ENCODE measurements around the gene SEM1. TPM values are rescaled to one million over a fixed set of nuclear protein-coding genes. Genes with fewer than 3 reads are reported as not detected.

Gene SEM1
- total and polyA plus RNA-seq, 7 experiments from 2014 or later: 15.4 to 102 (median 42.5) TPM

GRCh38 chr7:96685353-96685752 is 24.3 kb downstream of the SEM1 start:
- Mint-ChIP-seq H3K9me3 (peaks cover 0 to 22% (median 10%) of the 10 kb centered on the region in 11 donors), H3K36me3 (peaks cover 11 to 79% (median 66%) of the 10 kb centered on the region in 5 donors), H3K27ac (peak overlapping the region in 1 of 9 donors; percentile 85), H3K4me1 (peaks cover 9 to 39% (median 23%) of the 10 kb centered on the region in 7 donors), H3K4me3 (peak overlapping the region in 1 of 10 donors; percentile 71), H3K27me3 (no peaks in the 10 kb centered on the region)
- intact Hi-C loops (cut with micrococcal nuclease): loop anchor here in 1 of 2 donors (10.0 kb wide), 1 partner anchor 211 kb away; no protein-coding TSS in a partner anchor
- no peaks in the 10 kb centered on the region for H3K9me3 ChIP-seq (ENCODE audit: control insufficient read depth in 2 of 3, low read length in 3 of 3)
- DNase-seq (no peak), ATAC-seq (no peak)
- H3K27me3 ChIP-seq (ENCODE audit: control insufficient read depth in 2 of 2, insufficient read depth in 2 of 2, low read length in 2 of 2): no peaks in the 10 kb centered on the region
- ChIA-PET CTCF (no interaction called here), POLR2A (no interaction called here)
- no peak overlapping the region for H3K4me3 ChIP-seq (ENCODE audit: low read length)
- no peak overlapping the region for H3K27ac ChIP-seq (ENCODE audit: low read depth, low read length)
- H3K4me1 ChIP-seq (ENCODE audit: control insufficient read depth in 2 of 2, insufficient read depth in 2 of 2, low read length in 2 of 2): peaks cover 0 to 7% of the 10 kb centered on the region in 2 donors
- peaks cover 0 to 14% (median 0%) of the 10 kb centered on the region in 3 experiments for H3K36me3 ChIP-seq (ENCODE audit: control insufficient read depth in 2 of 3, insufficient read depth in 3 of 3, low read length in 3 of 3)

DNA sequence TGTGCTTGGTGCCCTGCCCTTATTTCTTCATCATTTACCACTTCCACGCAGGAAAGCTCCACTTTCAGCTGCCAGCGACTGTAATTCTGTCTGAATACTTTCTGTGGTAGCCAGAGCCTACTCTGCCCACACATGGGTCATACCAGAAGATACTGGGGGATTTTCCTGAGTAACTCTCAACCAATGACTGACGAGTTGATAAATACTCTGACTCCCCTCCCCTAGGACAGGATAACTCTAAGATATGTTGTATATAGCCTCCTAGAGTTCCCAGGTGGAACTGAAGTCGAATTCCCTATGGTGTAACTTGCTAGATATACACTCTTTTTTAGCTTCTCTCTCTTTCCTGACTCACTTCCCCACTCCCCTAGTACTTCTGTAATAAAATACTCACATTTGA is 29.8 kb downstream of the SEM1 start:
- DNase-seq (no peak), ATAC-seq (no peak)
- no peaks in the 10 kb centered on the region for H3K27me3 ChIP-seq (ENCODE audit: control insufficient read depth in 2 of 2, insufficient read depth in 2 of 2, low read length in 2 of 2)
- ChIA-PET POLR2A (no interaction called here), CTCF (no interaction called here)
- intact Hi-C loops (cut with micrococcal nuclease): loop anchor here in 1 of 2 donors (10.0 kb wide), 1 partner anchor 205 kb away; no protein-coding TSS in a partner anchor
- peaks cover 0 to 22% (median 6%) of the 10 kb centered on the region in 11 donors for H3K9me3 Mint-ChIP-seq
- no peaks in the 10 kb centered on the region for H3K36me3 ChIP-seq (ENCODE audit: control insufficient read depth in 2 of 3, insufficient read depth in 3 of 3, low read length in 3 of 3)
- peaks cover 6 to 22% (median 15%) of the 10 kb centered on the region in 7 donors for H3K4me1 Mint-ChIP-seq
- H3K36me3 Mint-ChIP-seq: peaks cover 11 to 43% (median 42%) of the 10 kb centered on the region in 5 donors
- no peaks in the 10 kb centered on the region for H3K4me1 ChIP-seq (ENCODE audit: control insufficient read depth in 2 of 2, insufficient read depth in 2 of 2, low read length in 2 of 2)
- H3K27ac Mint-ChIP-seq: no peak overlapping the region
- H3K4me3 Mint-ChIP-seq: no peak overlapping the region
- H3K27me3 Mint-ChIP-seq: no peaks in the 10 kb centered on the region
- H3K27ac ChIP-seq (ENCODE audit: low read depth, low read length): no peak overlapping the region
- H3K4me3 ChIP-seq (ENCODE audit: low read length): no peak overlapping the region
- H3K9me3 ChIP-seq (ENCODE audit: control insufficient read depth in 2 of 3, low read length in 3 of 3): no peaks in the 10 kb centered on the region

DNA sequence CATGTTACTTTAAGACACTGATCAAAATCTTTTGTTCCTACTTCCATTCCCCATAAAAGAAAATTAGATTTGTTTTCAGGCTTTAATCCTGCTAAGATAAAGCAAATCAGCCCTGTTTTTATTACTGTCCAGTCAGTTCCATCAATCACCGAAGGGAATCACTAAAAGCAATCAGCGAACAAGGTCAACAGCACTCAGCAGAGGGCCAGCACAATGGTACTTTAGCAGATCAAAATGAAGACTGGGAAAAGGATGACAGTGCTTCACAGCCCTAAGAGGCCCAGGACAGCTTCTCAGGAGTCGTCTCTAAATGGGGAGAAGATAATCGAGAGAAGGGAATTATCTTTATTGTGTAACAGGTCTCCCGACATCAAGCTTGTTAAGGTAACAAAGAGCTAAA is 32.7 kb downstream of the SEM1 start:
- H3K4me3 Mint-ChIP-seq: no peak overlapping the region
- H3K9me3 ChIP-seq (ENCODE audit: control insufficient read depth in 2 of 3, low read length in 3 of 3): no peaks in the 10 kb centered on the region
- H3K27ac ChIP-seq (ENCODE audit: low read depth, low read length): no peak overlapping the region
- no peaks in the 10 kb centered on the region for H3K4me1 ChIP-seq (ENCODE audit: control insufficient read depth in 2 of 2, insufficient read depth in 2 of 2, low read length in 2 of 2)
- H3K36me3 Mint-ChIP-seq: peaks cover 3 to 35% (median 26%) of the 10 kb centered on the region in 5 donors
- ATAC-seq (no peak), DNase-seq (no peak)
- H3K4me3 ChIP-seq (ENCODE audit: low read length): no peak overlapping the region
- no peak overlapping the region for H3K27ac Mint-ChIP-seq
- peaks cover 0 to 9% (median 0%) of the 10 kb centered on the region in 11 donors for H3K9me3 Mint-ChIP-seq
- ChIA-PET POLR2A (no interaction called here), CTCF (no interaction called here)
- no peaks in the 10 kb centered on the region for H3K27me3 ChIP-seq (ENCODE audit: control insufficient read depth in 2 of 2, insufficient read depth in 2 of 2, low read length in 2 of 2)
- peaks cover 0 to 21% (median 11%) of the 10 kb centered on the region in 7 donors for H3K4me1 Mint-ChIP-seq
- no peaks in the 10 kb centered on the region for H3K27me3 Mint-ChIP-seq
- intact Hi-C loops (cut with micrococcal nuclease): no loop called here
- H3K36me3 ChIP-seq (ENCODE audit: control insufficient read depth in 2 of 3, insufficient read depth in 3 of 3, low read length in 3 of 3): no peaks in the 10 kb centered on the region

- intact Hi-C loops (cut with micrococcal nuclease): no loop called here
- Histone ChIP-seq H3K27me3 (ENCODE audit: control insufficient read depth in 2 of 2, insufficient read depth in 2 of 2, low read length in 2 of 2) (no peaks in the 10 kb centered on the region), H3K27ac (ENCODE audit: low read depth, low read length) (no peak overlapping the region), H3K9me3 (ENCODE audit: control insufficient read depth in 2 of 3, low read length in 3 of 3) (no peaks in the 10 kb centered on the region), H3K4me1 (ENCODE audit: control insufficient read depth in 2 of 2, insufficient read depth in 2 of 2, low read length in 2 of 2) (no peaks in the 10 kb centered on the region), H3K36me3 (ENCODE audit: control insufficient read depth in 2 of 3, insufficient read depth in 3 of 3, low read length in 3 of 3) (no peaks in the 10 kb centered on the region), H3K4me3 (ENCODE audit: low read length) (no peak overlapping the region)
- Mint-ChIP-seq H3K36me3 (peaks cover 0 to 36% (median 24%) of the 10 kb centered on the region in 5 donors), H3K4me3 (no peak overlapping the region), H3K9me3 (no peaks in the 10 kb centered on the region), H3K4me1 (peaks cover 0 to 15% (median 8%) of the 10 kb centered on the region in 7 donors), H3K27ac (no peak overlapping the region), H3K27me3 (no peaks in the 10 kb centered on the region)
- POLR2A ChIA-PET: no interaction called here
- DNase-seq (no peak), ATAC-seq (no peak)
- CTCF ChIA-PET: no interaction called here
Observed at GRCh38 chr7:96675548-96675947, 34.1 kb downstream of the SEM1 start.

- ATAC-seq: no peak
- DNase-seq: no peak
- H3K36me3 Mint-ChIP-seq: peaks cover 0 to 41% (median 26%) of the 10 kb centered on the region in 5 donors
- Histone ChIP-seq H3K4me3 (ENCODE audit: low read length) (no peak overlapping the region), H3K4me1 (ENCODE audit: control insufficient read depth in 2 of 2, insufficient read depth in 2 of 2, low read length in 2 of 2) (no peaks in the 10 kb centered on the region), H3K9me3 (ENCODE audit: control insufficient read depth in 2 of 3, low read length in 3 of 3) (no peaks in the 10 kb centered on the region), H3K27me3 (ENCODE audit: control insufficient read depth in 2 of 2, insufficient read depth in 2 of 2, low read length in 2 of 2) (no peaks in the 10 kb centered on the region), H3K36me3 (ENCODE audit: control insufficient read depth in 2 of 3, insufficient read depth in 3 of 3, low read length in 3 of 3) (no peaks in the 10 kb centered on the region), H3K27ac (ENCODE audit: low read depth, low read length) (no peak overlapping the region)
- no peaks in the 10 kb centered on the region for H3K27me3 Mint-ChIP-seq
- no peak overlapping the region for H3K27ac Mint-ChIP-seq
- H3K4me3 Mint-ChIP-seq: no peak overlapping the region
- intact Hi-C loops (cut with micrococcal nuclease): no loop called here
- CTCF ChIA-PET: no interaction called here
- H3K9me3 Mint-ChIP-seq: no peaks in the 10 kb centered on the region
- peaks cover 0 to 11% (median 5%) of the 10 kb centered on the region in 7 donors for H3K4me1 Mint-ChIP-seq
- POLR2A ChIA-PET: no interaction called here
Observed at GRCh38 chr7:96674565-96674964, 35.1 kb downstream of the SEM1 start.

- Histone ChIP-seq H3K27ac (ENCODE audit: low read depth, low read length) (no peak overlapping the region), H3K9me3 (ENCODE audit: control insufficient read depth in 2 of 3, low read length in 3 of 3) (no peaks in the 10 kb centered on the region), H3K4me3 (ENCODE audit: low read length) (no peak overlapping the region), H3K4me1 (ENCODE audit: control insufficient read depth in 2 of 2, insufficient read depth in 2 of 2, low read length in 2 of 2) (no peaks in the 10 kb centered on the region), H3K27me3 (ENCODE audit: control insufficient read depth in 2 of 2, insufficient read depth in 2 of 2, low read length in 2 of 2) (no peaks in the 10 kb centered on the region), H3K36me3 (ENCODE audit: control insufficient read depth in 2 of 3, insufficient read depth in 3 of 3, low read length in 3 of 3) (peaks cover 0 to 5% (median 0%) of the 10 kb centered on the region in 3 experiments)
- H3K9me3 Mint-ChIP-seq: no peaks in the 10 kb centered on the region
- no peak for ATAC-seq
- ChIA-PET CTCF (no interaction called here), POLR2A (no interaction called here)
- H3K4me3 Mint-ChIP-seq: no peak overlapping the region
- peaks cover 0 to 5% (median 0%) of the 10 kb centered on the region in 7 donors for H3K4me1 Mint-ChIP-seq
- no peaks in the 10 kb centered on the region for H3K27me3 Mint-ChIP-seq
- H3K36me3 Mint-ChIP-seq: peaks cover 5 to 46% (median 38%) of the 10 kb centered on the region in 5 donors
- no peak for DNase-seq
- intact Hi-C loops (cut with micrococcal nuclease): no loop called here
- no peak overlapping the region for H3K27ac Mint-ChIP-seq
Observed at GRCh38 chr7:96671854-96672253, 37.8 kb downstream of the SEM1 start.
